Anterior cingulate cortex (tissue), 58 donors: Measurements from ENCODE around the gene SAMD8.

Source experiments
- DNase-seq, 58 donors: peaks; one replicate each; lab custom pipeline; 2025; lab: John Stamatoyannopoulos, UW

The SAMD8 gene

GRCh38 chr10:75111365-75111906 is at the start of gene SAMD8:
Gene SAMD8 (plus strand): TSS chr10:75111656. CDS start chr10:75150529, 38,873 bp downstream.
- peak; percentile 46 to 95 (median 91) for DNase-seq

- DNase-seq: no peak
Observed at GRCh38 chr10:75061709-75062505, 49.5 kb upstream of the SAMD8 start.

- DNase-seq: no peak
Observed at GRCh38 chr10:75062506-75063299, 48.8 kb upstream of the SAMD8 start.

- DNase-seq: no peak
Observed at GRCh38 chr10:75063461-75064230, 47.8 kb upstream of the SAMD8 start.

- DNase-seq: no peak
Observed at GRCh38 chr10:75065076-75065475, 46.4 kb upstream of the SAMD8 start.

GRCh38 chr10:75066271-75066670 is 45.2 kb upstream of the SAMD8 start:
- DNase-seq: no peak

- no peak for DNase-seq
Observed at GRCh38 chr10:75067272-75067671, 44.2 kb upstream of the SAMD8 start.

GRCh38 chr10:75068523-75068922 is 42.9 kb upstream of the SAMD8 start:
- DNase-seq: no peak

- no peak for DNase-seq
Observed at GRCh38 chr10:75070476-75070875, 41.0 kb upstream of the SAMD8 start.

- DNase-seq: no peak
Observed at GRCh38 chr10:75070961-75071428, 40.5 kb upstream of the SAMD8 start.

GRCh38 chr10:75071756-75072155 is 39.7 kb upstream of the SAMD8 start:
- peak in 5 of 58 donors; percentile 2 to 31 (median 17) for DNase-seq

GRCh38 chr10:75072727-75073126 is 38.7 kb upstream of the SAMD8 start:
- no peak for DNase-seq

- no peak for DNase-seq
Observed at GRCh38 chr10:75073442-75073841, 38.0 kb upstream of the SAMD8 start.

GRCh38 chr10:75074711-75075445 is 36.6 kb upstream of the SAMD8 start:
- DNase-seq: no peak

GRCh38 chr10:75076348-75076747 is 35.1 kb upstream of the SAMD8 start:
- DNase-seq: no peak

- DNase-seq: no peak
Observed at GRCh38 chr10:75079436-75080083, 31.9 kb upstream of the SAMD8 start.

GRCh38 chr10:75080554-75080953 is 30.9 kb upstream of the SAMD8 start:
- no peak for DNase-seq

- no peak for DNase-seq
Observed at GRCh38 chr10:75081379-75081778, 30.1 kb upstream of the SAMD8 start.
